Measurements from ENCODE around the gene RUVBL2.

Gene RUVBL2

DNA sequence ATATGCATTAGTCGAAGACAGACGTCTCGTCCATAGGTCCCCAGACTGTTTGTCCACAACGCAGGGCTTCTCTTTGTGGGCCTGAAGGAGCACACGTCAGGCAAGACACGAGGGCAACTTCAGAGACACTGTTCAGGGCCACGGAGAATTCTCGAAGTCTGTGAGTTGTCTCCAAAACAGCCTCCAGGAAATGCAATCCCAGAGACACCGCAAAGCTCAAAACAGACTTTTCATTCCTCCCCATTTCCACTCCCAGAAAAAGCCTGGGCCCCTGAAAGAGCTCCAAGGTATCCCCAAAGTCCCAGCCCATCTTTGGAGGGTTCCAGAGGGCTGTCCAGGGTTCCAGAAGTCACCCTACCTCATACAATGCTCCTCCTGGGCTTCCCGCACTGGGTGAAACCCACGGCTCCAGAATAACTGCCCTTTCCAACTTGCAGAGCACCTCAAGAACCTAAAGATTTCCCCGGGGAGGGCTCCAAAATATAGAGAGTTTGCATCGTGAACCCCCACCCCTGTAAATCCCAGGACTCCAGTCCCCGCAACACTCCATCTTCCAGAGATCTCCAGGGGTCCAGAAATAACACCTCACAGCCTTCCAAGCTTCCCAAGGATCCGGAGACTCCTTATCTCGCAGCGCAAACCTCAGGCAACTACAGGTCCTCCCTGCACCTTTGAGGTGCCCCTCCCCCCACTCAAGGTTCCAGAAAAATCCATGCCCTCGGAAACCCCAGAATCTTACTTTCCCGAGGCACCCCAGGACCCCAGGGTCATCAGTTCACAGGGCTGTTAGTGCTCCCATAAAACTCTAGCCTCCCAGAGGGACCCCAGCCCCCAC lies 29.3 kb upstream of the RUVBL2 start:
- no peak for DNase-seq (ENCODE audit: low read depth)

GRCh38 chr19:48965040-48965805 lies 28.5 kb upstream of the RUVBL2 start, which contains the start of gene FTL:
Gene FTL, plus strand, starts transcription at chr19:48965309. Its CDS starts 199 bp downstream, at chr19:48965508.
- peak; percentile 90 for DNase-seq (ENCODE audit: low read depth)

DNA sequence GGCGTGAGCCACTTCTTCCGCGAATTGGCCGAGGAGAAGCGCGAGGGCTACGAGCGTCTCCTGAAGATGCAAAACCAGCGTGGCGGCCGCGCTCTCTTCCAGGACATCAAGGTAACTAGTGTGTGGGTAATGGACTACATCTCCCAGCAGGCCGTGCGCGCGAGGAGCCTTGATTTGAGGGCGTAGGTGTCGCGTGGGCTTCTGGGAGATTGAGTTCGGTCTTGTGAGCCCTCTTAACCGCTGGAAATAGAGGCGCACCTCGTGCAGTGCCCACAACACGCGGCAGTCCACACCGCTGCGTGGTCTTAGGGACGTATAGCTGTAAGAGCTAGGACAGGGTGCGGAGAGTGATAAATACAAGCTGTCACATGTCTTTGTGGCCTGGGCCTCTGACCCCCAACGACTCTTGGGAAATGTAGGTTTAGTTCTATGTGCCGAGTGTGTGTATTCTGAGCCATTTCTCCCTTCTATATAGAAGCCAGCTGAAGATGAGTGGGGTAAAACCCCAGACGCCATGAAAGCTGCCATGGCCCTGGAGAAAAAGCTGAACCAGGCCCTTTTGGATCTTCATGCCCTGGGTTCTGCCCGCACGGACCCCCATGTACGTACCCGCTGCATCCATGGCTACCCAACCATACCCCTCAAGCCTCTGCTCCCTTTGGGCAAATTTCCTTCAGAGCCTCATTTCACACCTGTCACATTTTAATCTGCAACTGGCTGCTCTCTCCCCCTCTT lies 27.7 kb upstream of the RUVBL2 start:
- no peak for DNase-seq (ENCODE audit: low read depth)

DNA sequence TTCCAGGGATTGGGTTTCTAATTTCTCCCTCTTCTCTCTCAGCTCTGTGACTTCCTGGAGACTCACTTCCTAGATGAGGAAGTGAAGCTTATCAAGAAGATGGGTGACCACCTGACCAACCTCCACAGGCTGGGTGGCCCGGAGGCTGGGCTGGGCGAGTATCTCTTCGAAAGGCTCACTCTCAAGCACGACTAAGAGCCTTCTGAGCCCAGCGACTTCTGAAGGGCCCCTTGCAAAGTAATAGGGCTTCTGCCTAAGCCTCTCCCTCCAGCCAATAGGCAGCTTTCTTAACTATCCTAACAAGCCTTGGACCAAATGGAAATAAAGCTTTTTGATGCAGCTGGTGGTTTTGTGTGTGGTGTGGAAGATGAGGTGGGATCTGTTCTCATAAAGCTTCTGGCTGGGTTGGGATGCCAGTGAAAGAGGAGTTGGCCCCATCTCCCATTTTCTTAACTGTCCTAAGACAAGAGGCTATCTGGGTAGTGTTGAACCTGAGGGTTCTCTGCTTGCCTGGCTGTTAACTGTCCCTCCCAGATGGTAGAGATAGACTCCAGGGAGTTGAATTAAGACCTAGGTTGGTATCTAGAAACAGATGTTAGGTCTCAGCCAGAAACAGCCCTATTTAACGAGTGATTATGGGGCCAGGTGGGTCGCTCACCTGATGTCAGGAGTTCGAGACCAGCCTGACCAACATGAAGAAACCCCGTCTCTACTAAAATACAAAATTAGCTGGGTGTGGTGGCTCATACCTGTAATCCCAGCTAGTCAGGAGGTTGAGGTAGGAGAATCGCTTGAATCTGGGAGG lies 26.9 kb upstream of the RUVBL2 start:
- no peak for DNase-seq (ENCODE audit: low read depth)

GRCh38 chr19:48967346-48968178 lies 26.1 kb upstream of the RUVBL2 start:
- peak; percentile 76 for DNase-seq (ENCODE audit: low read depth)

DNA sequence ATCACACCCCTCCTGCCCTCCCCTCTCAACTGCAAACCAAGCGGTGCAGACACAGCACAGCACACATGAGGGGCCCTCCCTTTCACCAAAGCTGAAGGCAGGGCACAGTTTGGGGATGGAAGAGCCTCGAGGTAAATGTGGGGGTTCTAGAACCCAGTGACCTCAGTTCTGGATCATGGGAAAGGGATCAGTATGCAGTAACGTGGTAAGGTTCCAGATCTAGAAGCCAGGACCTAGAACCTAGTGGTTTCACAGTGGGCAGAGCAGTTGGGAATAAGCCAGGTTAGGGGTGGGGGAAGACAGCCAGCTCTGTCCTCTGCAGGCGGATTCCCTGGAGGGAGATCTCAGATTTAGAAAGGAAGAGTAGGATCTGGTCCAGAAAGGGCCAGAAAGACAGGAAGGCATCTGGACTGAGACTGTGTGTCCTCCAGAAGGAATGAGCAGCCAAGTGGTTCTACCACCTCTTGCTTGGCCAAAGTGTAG lies 25.5 kb upstream of the RUVBL2 start:
- no peak for DNase-seq (ENCODE audit: low read depth)

DNA sequence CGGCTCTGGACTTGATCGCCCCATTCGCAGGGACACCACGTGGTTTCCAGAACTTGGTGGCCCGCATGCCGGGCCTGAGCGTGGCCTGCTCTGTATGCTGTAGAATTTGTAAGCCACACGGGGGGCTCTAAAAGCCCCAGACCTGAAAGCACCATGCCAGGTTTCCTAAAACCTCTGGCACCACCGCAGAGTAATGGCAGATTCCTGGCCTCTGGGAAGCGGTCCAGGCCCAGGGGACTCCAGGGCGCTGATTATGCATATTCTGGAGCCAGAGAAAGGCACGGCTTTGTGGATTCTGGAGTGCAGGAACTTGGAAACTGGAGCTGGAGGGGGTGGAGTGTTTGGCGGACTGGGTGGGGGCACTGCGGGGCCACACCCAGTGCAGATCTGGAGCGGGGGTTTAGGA lies 24.9 kb upstream of the RUVBL2 start:
- no peak for DNase-seq (ENCODE audit: low read depth)

- DNase-seq (ENCODE audit: low read depth): no peak
Measured at GRCh38 chr19:48969276-48970138, 24.2 kb upstream of the RUVBL2 start.

GRCh38 chr19:48970139-48970766 lies 23.4 kb upstream of the RUVBL2 start:
- DNase-seq (ENCODE audit: low read depth): no peak

DNA sequence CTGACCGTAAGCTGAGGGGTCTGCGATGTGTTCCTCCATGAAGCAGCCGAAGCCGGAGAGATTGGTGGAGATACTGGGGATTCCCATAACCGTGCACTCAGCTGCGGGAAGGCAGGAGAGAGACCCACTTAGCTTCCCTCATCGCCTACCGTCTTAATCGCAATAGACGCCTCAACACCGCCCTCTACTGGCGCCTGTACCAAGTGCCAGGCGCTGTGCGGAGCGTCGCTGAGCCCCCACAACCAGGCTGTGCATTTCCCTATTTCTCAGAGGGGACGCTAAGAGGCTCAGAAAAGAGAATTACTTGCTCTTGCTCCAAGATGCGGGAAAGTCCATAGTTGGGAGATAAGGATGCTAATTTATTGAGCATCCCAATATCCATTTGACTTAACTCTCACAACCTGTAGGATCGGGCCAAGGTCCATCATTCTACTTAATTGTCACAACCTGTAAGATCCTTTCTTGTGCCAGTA lies 22.7 kb upstream of the RUVBL2 start:
- no peak for DNase-seq (ENCODE audit: low read depth)

DNA sequence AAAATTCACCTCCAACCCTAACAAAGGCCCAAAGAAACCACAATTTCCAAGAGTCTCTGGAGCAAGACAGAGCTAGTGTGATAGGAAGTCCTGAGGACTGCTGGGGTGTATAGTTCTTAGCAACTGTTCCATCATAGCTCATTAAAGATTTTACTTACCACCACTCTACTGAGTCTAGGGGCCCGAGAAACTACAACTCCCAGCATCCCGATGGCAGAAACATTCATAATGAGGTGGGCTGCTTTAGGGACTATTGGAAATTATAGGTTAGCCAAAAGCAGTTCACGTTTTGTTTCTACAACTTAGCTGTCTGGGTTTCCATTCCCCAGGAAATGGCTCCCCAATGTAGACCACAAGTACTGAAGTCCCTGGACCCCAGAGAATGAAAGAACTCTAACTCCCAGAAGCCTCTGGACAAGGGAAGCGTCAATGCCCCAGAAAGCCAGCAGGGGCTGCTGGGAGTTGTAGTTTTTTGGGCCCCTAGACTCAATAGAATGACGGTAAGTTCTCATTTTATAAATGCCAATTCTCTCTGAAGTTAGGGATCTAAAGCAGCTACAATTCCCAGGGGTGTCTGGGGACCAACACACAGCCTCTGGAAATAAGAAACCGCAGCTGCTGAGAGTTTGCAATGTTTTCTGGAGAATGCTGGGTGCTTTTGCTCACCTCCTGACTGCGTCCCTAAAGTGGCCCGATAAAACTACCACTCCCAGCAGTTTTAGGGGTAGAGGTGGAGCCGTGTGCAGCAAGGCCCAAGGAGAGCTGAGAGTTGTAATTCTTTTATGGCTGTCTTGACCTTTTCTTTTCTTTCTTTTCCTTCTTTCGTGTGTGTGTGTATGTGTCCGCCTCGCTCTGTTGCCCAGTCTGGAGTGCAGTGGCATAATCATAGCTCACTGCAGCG lies 17.5 kb upstream of the RUVBL2 start:
- no peak for DNase-seq (ENCODE audit: low read depth)

GRCh38 chr19:48977061-48977460 lies 16.6 kb upstream of the RUVBL2 start:
- DNase-seq (ENCODE audit: low read depth): no peak

DNA sequence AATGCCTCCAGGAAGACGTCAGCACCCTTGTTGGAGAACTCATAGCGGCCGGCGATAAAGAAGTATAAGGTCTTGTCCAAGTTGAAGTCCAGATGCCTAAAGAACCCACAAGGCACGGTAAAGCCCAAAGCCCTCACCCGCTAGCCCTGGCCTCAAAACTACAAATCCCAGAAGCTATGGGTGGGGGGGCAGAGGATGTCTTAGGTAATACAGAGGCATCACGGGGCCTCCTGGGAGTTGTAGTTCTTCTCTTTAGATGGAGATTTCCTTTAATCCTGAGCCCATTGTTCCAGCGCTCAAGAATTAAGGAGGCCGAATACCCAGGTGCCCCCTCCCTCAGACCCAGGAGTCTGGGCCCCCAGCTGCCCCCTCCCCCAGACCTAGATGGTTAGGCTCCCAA lies 11.4 kb upstream of the RUVBL2 start:
- DNase-seq (ENCODE audit: low read depth): no peak

DNA sequence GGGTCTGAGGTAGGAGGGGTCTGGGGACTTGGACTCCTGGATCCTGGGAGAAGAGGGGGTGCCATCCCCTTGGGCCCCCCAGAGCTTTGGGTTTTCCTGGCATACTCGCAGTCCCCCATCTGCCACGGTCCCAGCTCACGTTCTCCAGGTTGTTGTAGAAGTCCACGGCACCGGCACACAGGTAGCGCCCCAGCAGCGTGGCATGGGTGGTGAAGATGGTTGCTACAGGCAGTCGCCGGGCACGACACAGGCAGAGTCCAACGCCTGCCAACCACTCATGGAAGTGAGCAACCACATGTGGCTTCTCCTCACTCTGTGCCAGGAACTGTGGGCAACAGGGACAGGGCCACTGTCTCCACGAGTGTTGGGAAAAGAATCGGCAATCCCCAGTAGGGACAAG lies 8.0 kb upstream of the RUVBL2 start:
- DNase-seq (ENCODE audit: low read depth): no peak

GRCh38 chr19:48986211-48986610 lies 7.5 kb upstream of the RUVBL2 start:
- DNase-seq (ENCODE audit: low read depth): no peak

GRCh38 chr19:48987323-48987722 lies 6.4 kb upstream of the RUVBL2 start:
- DNase-seq (ENCODE audit: low read depth): no peak

GRCh38 chr19:48988286-48988685 lies 5.4 kb upstream of the RUVBL2 start:
- DNase-seq (ENCODE audit: low read depth): no peak

GRCh38 chr19:48988860-48989259 lies 4.8 kb upstream of the RUVBL2 start:
- no peak for DNase-seq (ENCODE audit: low read depth)
